Sigmoid colon (tissue), 7 donors: ENCODE data around the gene NTRK1. TPM values are rescaled to one million over a fixed set of nuclear protein-coding genes. Genes with fewer than 3 reads are reported as not detected.

ENCODE experiments used
- DNase-seq: peaks from one replicate; pipeline ENCODE4 v3.0.0-alpha.2; 2019
- H3K27ac ChIP-seq, 4 donors: fragments of 200-600 bp; sonication (generic); one replicate each; pipeline ENCODE4 v1.5.1; 2016 to 2019; ENCODE audit warnings: mild to moderate bottlenecking in 1 of 4
- H3K27me3 ChIP-seq, 3 donors: fragments of 200-600 bp; sonication (generic); one replicate each; pipeline ENCODE4 v1.5.1; 2019; ENCODE audit warnings: mild to moderate bottlenecking in 1 of 3
- H3K36me3 ChIP-seq, 4 donors: fragments of 200-600 bp; sonication (generic); one replicate each; pipeline ENCODE4 v1.5.1; 2016 to 2019
- H3K4me1 ChIP-seq, 4 donors: fragments of 200-600 bp; sonication (generic); one replicate each; pipeline ENCODE4 v1.5.1; 2017 to 2019
- H3K4me3 ChIP-seq, 4 donors: fragments of 200-600 bp; sonication (generic); one replicate each; pipeline ENCODE4 v1.5.1; 2017 to 2019; ENCODE audit warnings: mild to moderate bottlenecking in 2 of 4, moderate library complexity in 1 of 4
- H3K9me3 ChIP-seq, 4 donors: fragments of 200-600 bp in 3 of 4; sonication (generic) in 3 of 4; one replicate each; pipeline versions ENCODE4 v1.5.1 to v1.6.1; 2013 to 2019
- EP300 ChIP-seq, 4 donors: sonication (generic); formaldehyde crosslinking; IDR thresholded peaks; one replicate each; pipeline ENCODE4 v1.6.1; 2017; ENCODE audit warnings: antibody characterized with exemption in 4 of 4
- POLR2A ChIP-seq, 2 donors: fragments of 450-650 bp; IDR thresholded peaks; one replicate each; pipeline ENCODE4 v1.6.1; 2016; ENCODE audit warnings: antibody characterized with exemption in 2 of 2, mild to moderate bottlenecking in 2 of 2, moderate library complexity in 2 of 2
- POLR2AphosphoS5 ChIP-seq, 4 donors: sonication (generic); formaldehyde crosslinking; IDR thresholded peaks; one replicate each; pipeline ENCODE4 v1.6.1; 2017; ENCODE audit warnings: antibody characterized with exemption in 4 of 4
- WGBS, 2 donors: extraction: QIAGEN DNeasy Blood & Tissue Kit; methylation state at CpG; one replicate each; pipeline ENCODE4 v1.1.7; 2013; 5-methylcytosine and 5-hydroxymethylcytosine counted together
- intact Hi-C: fragments of 100-400 bp; cut with DNase I; formaldehyde crosslinking; loops from one replicate; pipeline ENCODE4 v1.15.1; 2023
- polyA plus RNA-seq, 3 donors: library from polyadenylated mRNA; stranded (reverse); fragments of 200-250 nt; gene quantifications; one replicate each; pipeline ENCODE4 v1.2.3, GENCODE V29; 2013
- total RNA-seq, 4 donors: library from RNA; depleted of rRNA; stranded (reverse); fragments of >200 nt; gene quantifications; one replicate each; pipeline ENCODE4 v1.1.0, GENCODE V29; 2016
- TF ChIP-seq, protein P1 (sequence below), 4 experiments: fragments of 450-650 bp in 3 of 4; fragments of 200-600 bp in 1 of 4; IDR thresholded peaks; one replicate each; pipeline ENCODE4 v1.5.1; 2016 to 2019; ENCODE audit warnings: antibody characterized with exemption in 4 of 4, mild to moderate bottlenecking in 3 of 4, moderate library complexity in 2 of 4
- donor health status: healthy with polysubstance abuse.
- donor health status: Bipolar disorder and iron deficiency.
- donor health status: healthy.

NTRK1 gene
- total and polyA plus RNA-seq, 7 donors, result 0.42 to 4.9 (median 2.0) TPM; not detected in 1

DNA sequence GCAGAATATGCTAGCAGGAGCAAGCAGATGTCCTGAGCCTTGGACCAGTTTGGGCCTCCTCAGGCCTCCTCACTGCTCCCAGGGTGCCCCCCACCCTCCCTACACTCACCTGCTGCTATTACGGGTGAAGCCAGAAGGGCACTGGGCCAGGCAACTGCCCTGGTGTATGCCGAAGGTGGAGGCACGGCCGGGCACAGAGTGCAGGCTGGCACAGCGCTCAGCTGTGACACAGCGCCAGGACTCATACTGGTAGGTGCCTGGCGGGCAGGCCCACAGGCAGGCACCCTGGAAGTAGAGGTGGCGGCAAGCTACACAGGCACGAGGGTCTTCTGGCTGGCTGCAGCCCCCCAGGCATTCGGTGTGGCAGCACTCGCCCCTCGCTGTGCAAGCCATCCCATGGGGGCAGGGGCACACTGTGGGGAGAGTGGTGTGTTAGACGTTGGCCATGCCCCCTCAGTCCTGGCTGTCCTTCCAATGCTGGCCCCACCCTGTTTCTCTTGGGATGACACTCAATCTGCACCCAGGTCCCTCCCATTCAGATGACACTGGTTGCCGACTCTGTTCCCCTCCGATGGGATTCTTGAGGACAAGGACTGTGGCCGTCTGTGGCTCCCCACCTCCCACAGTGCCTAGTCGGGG lies 8.8 kb upstream of the NTRK1 start:
- Histone ChIP-seq H3K27ac (no peak overlapping the region), H3K9me3 (no peaks in the 10 kb centered on the region), H3K27me3 (peaks cover 4 to 21% (median 21%) of the 10 kb centered on the region in 3 donors), H3K36me3 (no peaks in the 10 kb centered on the region), H3K4me3 (no peak overlapping the region), H3K4me1 (peaks cover 0 to 9% (median 3%) of the 10 kb centered on the region in 4 donors)
- WGBS, 2 donors, result 43 to 77% methylated on average over 17 of the region's 17 CpGs
- intact Hi-C loops, result no loop called here
- TF ChIP-seq EP300 (IDR thresholded peaks at IDR 0.05) (no peak), POLR2A (IDR thresholded peaks at IDR 0.05) (no peak), POLR2AphosphoS5 (IDR thresholded peaks at IDR 0.05) (no peak)
- TF ChIP-seq, protein P1, sequence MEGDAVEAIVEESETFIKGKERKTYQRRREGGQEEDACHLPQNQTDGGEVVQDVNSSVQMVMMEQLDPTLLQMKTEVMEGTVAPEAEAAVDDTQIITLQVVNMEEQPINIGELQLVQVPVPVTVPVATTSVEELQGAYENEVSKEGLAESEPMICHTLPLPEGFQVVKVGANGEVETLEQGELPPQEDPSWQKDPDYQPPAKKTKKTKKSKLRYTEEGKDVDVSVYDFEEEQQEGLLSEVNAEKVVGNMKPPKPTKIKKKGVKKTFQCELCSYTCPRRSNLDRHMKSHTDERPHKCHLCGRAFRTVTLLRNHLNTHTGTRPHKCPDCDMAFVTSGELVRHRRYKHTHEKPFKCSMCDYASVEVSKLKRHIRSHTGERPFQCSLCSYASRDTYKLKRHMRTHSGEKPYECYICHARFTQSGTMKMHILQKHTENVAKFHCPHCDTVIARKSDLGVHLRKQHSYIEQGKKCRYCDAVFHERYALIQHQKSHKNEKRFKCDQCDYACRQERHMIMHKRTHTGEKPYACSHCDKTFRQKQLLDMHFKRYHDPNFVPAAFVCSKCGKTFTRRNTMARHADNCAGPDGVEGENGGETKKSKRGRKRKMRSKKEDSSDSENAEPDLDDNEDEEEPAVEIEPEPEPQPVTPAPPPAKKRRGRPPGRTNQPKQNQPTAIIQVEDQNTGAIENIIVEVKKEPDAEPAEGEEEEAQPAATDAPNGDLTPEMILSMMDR (IDR thresholded peaks at IDR 0.05), result no peak
- no peak for DNase-seq

DNA sequence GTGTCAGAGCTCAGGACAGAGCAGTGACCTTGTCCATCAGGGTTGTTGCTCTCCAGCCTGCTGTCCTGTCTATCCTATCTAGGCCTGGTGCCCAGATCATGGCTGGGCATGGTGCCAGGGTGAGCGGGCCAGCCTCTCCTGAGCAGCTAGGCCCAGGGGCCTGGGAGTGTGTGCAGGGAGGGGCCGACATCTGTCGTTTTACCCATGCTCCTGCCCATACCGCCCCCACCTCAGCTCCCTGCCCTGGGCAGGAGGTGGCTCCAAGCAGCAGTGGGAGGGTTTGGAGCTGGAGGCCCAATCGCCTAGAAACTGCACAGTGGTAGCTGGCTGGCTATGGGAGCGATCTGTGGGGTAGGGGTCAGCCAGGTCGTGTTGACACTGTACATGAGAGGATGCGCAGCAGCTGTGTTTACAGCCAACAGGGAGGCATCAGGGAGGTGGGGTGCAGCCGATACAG lies 8.2 kb upstream of the NTRK1 start:
- peaks cover 4 to 25% (median 23%) of the 10 kb centered on the region in 3 donors for H3K27me3 ChIP-seq
- H3K4me3 ChIP-seq, result no peak overlapping the region
- WGBS, 2 donors, result 13 to 51% methylated on average over 9 of the region's 9 CpGs
- intact Hi-C loops, result no loop called here
- DNase-seq, result peak; percentile 79
- H3K36me3 ChIP-seq, result no peaks in the 10 kb centered on the region
- no peak overlapping the region for H3K27ac ChIP-seq
- H3K4me1 ChIP-seq, result peaks cover 0 to 9% (median 3%) of the 10 kb centered on the region in 4 donors
- TF ChIP-seq POLR2A (IDR thresholded peaks at IDR 0.05) (no peak), POLR2AphosphoS5 (IDR thresholded peaks at IDR 0.05) (no peak), EP300 (IDR thresholded peaks at IDR 0.05) (no peak)
- TF ChIP-seq, protein P1 (IDR thresholded peaks at IDR 0.05), result no peak
- H3K9me3 ChIP-seq, result no peaks in the 10 kb centered on the region

- Histone ChIP-seq H3K36me3 (no peaks in the 10 kb centered on the region), H3K4me1 (peaks cover 0 to 16% (median 6%) of the 10 kb centered on the region in 4 donors), H3K9me3 (no peaks in the 10 kb centered on the region), H3K27me3 (peaks cover 3 to 29% (median 25%) of the 10 kb centered on the region in 3 donors), H3K4me3 (no peak overlapping the region), H3K27ac (no peak overlapping the region)
- 94% methylated on average over 19 of the region's 19 CpGs for WGBS, 2 donors
- intact Hi-C loops, result no loop called here
- no peak for DNase-seq
- TF ChIP-seq, protein P1 (IDR thresholded peaks at IDR 0.05), result no peak
- TF ChIP-seq POLR2AphosphoS5 (IDR thresholded peaks at IDR 0.05) (no peak), EP300 (IDR thresholded peaks at IDR 0.05) (no peak), POLR2A (IDR thresholded peaks at IDR 0.05) (no peak)
These were observed 6.9 kb upstream of the NTRK1 start for GRCh38 chr1:156853761-156854160.

DNA sequence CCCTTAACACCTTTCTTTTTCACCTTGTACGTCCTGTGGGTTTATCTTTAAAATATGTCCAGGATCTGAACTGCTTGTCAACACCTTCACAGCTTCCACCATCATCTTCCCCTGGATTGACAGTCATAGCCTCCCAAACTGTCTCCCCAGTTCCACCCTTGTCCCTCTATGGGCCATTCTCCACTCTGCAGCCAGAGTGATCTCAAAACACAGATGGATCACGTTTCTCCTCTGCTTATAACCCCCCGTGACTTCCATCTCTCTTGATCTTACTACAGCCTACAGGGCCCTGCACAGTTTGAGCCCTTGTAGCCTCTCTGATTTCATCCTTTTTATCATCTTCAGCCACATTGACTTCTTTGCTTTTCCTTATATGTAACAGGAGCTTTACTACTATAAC lies 6.0 kb upstream of the NTRK1 start:
- no peak overlapping the region for H3K27ac ChIP-seq
- no peak overlapping the region for H3K4me3 ChIP-seq
- WGBS, 2 donors, result 57 to 67% methylated on average over 3 of the region's 3 CpGs
- no peaks in the 10 kb centered on the region for H3K36me3 ChIP-seq
- H3K27me3 ChIP-seq, result peaks cover 0 to 29% (median 26%) of the 10 kb centered on the region in 3 donors
- H3K4me1 ChIP-seq, result peaks cover 0 to 22% (median 14%) of the 10 kb centered on the region in 4 donors
- TF ChIP-seq, protein P1 (IDR thresholded peaks at IDR 0.05), result no peak
- TF ChIP-seq POLR2AphosphoS5 (IDR thresholded peaks at IDR 0.05) (no peak), EP300 (IDR thresholded peaks at IDR 0.05) (no peak), POLR2A (IDR thresholded peaks at IDR 0.05) (no peak)
- DNase-seq, result no peak
- H3K9me3 ChIP-seq, result no peaks in the 10 kb centered on the region
- intact Hi-C loops, result no loop called here
